Measurements from ENCODE around the gene GPC1. TPM values are rescaled to one million over a fixed set of nuclear protein-coding genes. Genes with fewer than 3 reads are reported as not detected.

The GPC1 gene
- polyA plus RNA-seq, 1 of the 3 experiments (the other 2 are of a cell fraction): 65.5 TPM

GRCh38 chr2:240498958-240499260 lies 63.4 kb downstream of the GPC1 start:
- H2AFZ ChIP-seq (ENCODE audit: low read depth): no peak overlapping the region
- POLR2A ChIA-PET: no interaction called here
- CTCF ChIA-PET: interaction anchor here (0.9 kb wide), 1 partner anchor 15 kb away, joined by 3 read pairs; no protein-coding TSS in a partner anchor
- no peak for DNase-seq
- no peaks in the 10 kb centered on the region for H3K9me3 ChIP-seq
- TF ChIP-seq CHD2 (IDR thresholded peaks at IDR 0.05; ENCODE audit: low read length, partially characterized antibody) (no peak), TAF1 (IDR thresholded peaks at IDR 0.05; ENCODE audit: borderline replicate concordance, low read depth, low read length) (no peak), EP300 (IDR thresholded peaks at IDR 0.05; ENCODE audit: borderline replicate concordance in 1 of 2, low read depth in 1 of 2, low read length in 1 of 2) (no peak), EZH2phosphoT487 (IDR thresholded peaks at IDR 0.05; ENCODE audit: borderline replicate concordance, low read depth) (no peak), JUND (IDR thresholded peaks at IDR 0.05) (no peak), FOXM1 (IDR thresholded peaks at IDR 0.05; ENCODE audit: low read depth) (no peak), YY1 (IDR thresholded peaks at IDR 0.05; ENCODE audit: low read depth) (no peak), GATA2 (CRISPR knock-in tag; IDR thresholded peaks at IDR 0.05) (no peak), ELF1 (IDR thresholded peaks at IDR 0.05) (no peak), USF1 (IDR thresholded peaks at IDR 0.05; ENCODE audit: borderline replicate concordance, low read depth) (no peak), MAX (IDR thresholded peaks at IDR 0.05; ENCODE audit: low read depth) (no peak), TEAD4 (IDR thresholded peaks at IDR 0.05; ENCODE audit: borderline replicate concordance, insufficient read depth) (no peak), FOXJ3 (CRISPR knock-in tag; IDR thresholded peaks at IDR 0.05) (no peak), SIN3A (IDR thresholded peaks at IDR 0.05; ENCODE audit: borderline replicate concordance, low read depth, low read length) (no peak), MEF2A (IDR thresholded peaks at IDR 0.05; ENCODE audit: borderline replicate concordance, low read depth) (no peak), REST (IDR thresholded peaks at IDR 0.05; ENCODE audit: low read depth, low read length) (no peak), MXI1 (IDR thresholded peaks at IDR 0.05; ENCODE audit: low read depth, low read length) (no peak)
- H3F3A ChIP-seq (replicated peaks; ENCODE audit: insufficient read depth): no peaks in the 10 kb centered on the region
- no peaks in the 10 kb centered on the region for H3K4me1 ChIP-seq (ENCODE audit: control insufficient read depth in 1 of 2, insufficient read depth in 2 of 2, low read depth in 1 of 2, low read length in 1 of 2)
- no peak overlapping the region for H3K9ac ChIP-seq
- WGBS (ENCODE audit: low lambda C conversion rate): 92% methylated on average over 9 of the region's 9 CpGs
- H3K9me2 ChIP-seq: no peaks in the 10 kb centered on the region
- H3K27me3 ChIP-seq (ENCODE audit: insufficient read depth): no peaks in the 10 kb centered on the region
- H4K20me1 ChIP-seq (ENCODE audit: insufficient read depth): no peaks in the 10 kb centered on the region
- H3K4me3 ChIP-seq (ENCODE audit: low read depth in 2 of 2, low read length in 1 of 2): no peak overlapping the region
- no peak overlapping the region for H3K27ac ChIP-seq (ENCODE audit: low read depth in 2 of 2, low read length in 1 of 2)
- H3K79me2 ChIP-seq (ENCODE audit: insufficient read depth): no peaks in the 10 kb centered on the region
- H3K4me2 ChIP-seq: no peak overlapping the region
- H3K36me3 ChIP-seq (replicated peaks in 1 of 2; ENCODE audit: control insufficient read depth in 1 of 2, insufficient read depth in 2 of 2, low read length in 1 of 2): peaks cover 0 to 13% of the 10 kb centered on the region in 2 experiments

All from SK-N-SH (cell line).